Testis (tissue), 3 donors: ENCODE data around the gene TIMM10. TPM values are rescaled to one million over a fixed set of nuclear protein-coding genes. Genes with fewer than 3 reads are reported as not detected.

ENCODE experiments used
- DNase-seq: peaks from one replicate; pipeline ENCODE4 v3.0.0-alpha.2; 2019
- H3K27ac ChIP-seq, 2 donors: fragments of 200-600 bp; sonication (generic); one replicate each; pipeline ENCODE4 v1.5.1; 2019
- H3K27me3 ChIP-seq: fragments of 200-600 bp; sonication (generic); one replicate; pipeline ENCODE4 v1.5.1; 2019
- H3K36me3 ChIP-seq: fragments of 200-600 bp; sonication (generic); one replicate; pipeline ENCODE4 v1.5.1; 2017; ENCODE audit warnings: low read depth; ENCODE audit errors: missing control alignments
- H3K4me1 ChIP-seq: fragments of 200-600 bp; sonication (generic); one replicate; pipeline ENCODE4 v1.5.1; 2019
- H3K4me3 ChIP-seq, 2 donors: fragments of 200-600 bp; sonication (generic); one replicate each; pipeline ENCODE4 v1.5.1; 2017 to 2019
- H3K9me3 ChIP-seq: fragments of 200-600 bp; sonication (generic); one replicate; pipeline ENCODE4 v1.5.1; 2017
- CTCF ChIP-seq, 3 experiments: fragments of 450-650 bp in 2 of 3; fragments of 200-600 bp in 1 of 3; sonication (generic) in 1 of 3; IDR thresholded peaks; one replicate each; pipeline ENCODE4 v1.5.1; 2016 to 2019; ENCODE audit warnings: antibody characterized with exemption in 3 of 3, mild to moderate bottlenecking in 2 of 3, moderate library complexity in 1 of 3
- POLR2A ChIP-seq: fragments of 450-650 bp; IDR thresholded peaks from one replicate; pipeline ENCODE4 v1.6.1; 2017; ENCODE audit warnings: antibody characterized with exemption, mild to moderate bottlenecking, moderate library complexity
- WGBS, 2 donors: methylation state at CpG; one replicate each; pipeline ENCODE4 v1.1.5; 2018; 5-methylcytosine and 5-hydroxymethylcytosine counted together
- intact Hi-C: fragments of 100-400 bp; cut with DNase I; formaldehyde crosslinking; loops from one replicate; pipeline ENCODE4 v1.15.1; 2023; ENCODE audit warnings: low total_unique reads
- polyA plus RNA-seq: library from polyadenylated mRNA; stranded (reverse); fragments of 350-450 nt; fragmentation: Illumina TruSeq; extraction: RNeasy Lipid Tissue Mini Kit (QIAGEN cat#74804); gene quantifications from one replicate; pipeline ENCODE4 v1.2.3, GENCODE V29; 2014; ENCODE audit warnings: low read depth, low replicate concordance; ENCODE audit not compliant: insufficient read depth
- total RNA-seq, 2 donors: library from RNA; depleted of rRNA; stranded (reverse); fragments of >200 nt; gene quantifications; one replicate each; pipeline ENCODE4 v1.2.3, GENCODE V29; 2016

The TIMM10 gene
- total and polyA plus RNA-seq, 3 donors from 2014 or later, result 27.7 to 56.9 (median 49.1) TPM

- H3K9me3 ChIP-seq, result no peaks in the 10 kb centered on the region
- no peak overlapping the region for H3K27ac ChIP-seq
- no peaks in the 10 kb centered on the region for H3K27me3 ChIP-seq
- no peak for DNase-seq
- no peak overlapping the region for H3K4me3 ChIP-seq
- 93 to 100% methylated on average over 1 to 4 of the region's 4 CpGs for WGBS, 2 donors
- no peaks in the 10 kb centered on the region for H3K4me1 ChIP-seq
- H3K36me3 ChIP-seq, result no peaks in the 10 kb centered on the region
- no peak for TF ChIP-seq CTCF (IDR thresholded peaks at IDR 0.05)
- no peak for TF ChIP-seq POLR2A
- intact Hi-C loops, result no loop called here
These were observed 29.6 kb upstream of the TIMM10 start for GRCh38 chr11:57560146-57560545.

GRCh38 chr11:57556041-57556440 lies 25.5 kb upstream of the TIMM10 start:
- Histone ChIP-seq H3K4me3 (no peak overlapping the region), H3K27me3 (no peaks in the 10 kb centered on the region), H3K27ac (no peak overlapping the region), H3K4me1 (no peaks in the 10 kb centered on the region), H3K36me3 (no peaks in the 10 kb centered on the region), H3K9me3 (no peaks in the 10 kb centered on the region)
- DNase-seq, result no peak
- WGBS, 2 donors, result 79 to 87% methylated on average over 3 to 8 of the region's 8 CpGs
- TF ChIP-seq CTCF (IDR thresholded peaks at IDR 0.05), result no peak
- TF ChIP-seq POLR2A, result no peak
- intact Hi-C loops, result no loop called here

- intact Hi-C loops, result no loop called here
- Histone ChIP-seq H3K4me1 (no peaks in the 10 kb centered on the region), H3K27me3 (no peaks in the 10 kb centered on the region), H3K27ac (no peak overlapping the region), H3K9me3 (no peaks in the 10 kb centered on the region), H3K4me3 (no peak overlapping the region), H3K36me3 (no peaks in the 10 kb centered on the region)
- WGBS, 2 donors, result 82 to 87% methylated on average over 2 of the region's 2 CpGs
- DNase-seq, result no peak
- TF ChIP-seq CTCF (IDR thresholded peaks at IDR 0.05) (no peak), POLR2A (no peak)
These were observed 24.8 kb upstream of the TIMM10 start for GRCh38 chr11:57555393-57555792.

- 92% methylated on average over 5 of the region's 5 CpGs for WGBS, 2 donors
- Histone ChIP-seq H3K9me3 (no peaks in the 10 kb centered on the region), H3K4me1 (no peaks in the 10 kb centered on the region), H3K27ac (no peak overlapping the region), H3K4me3 (no peak overlapping the region), H3K27me3 (no peaks in the 10 kb centered on the region), H3K36me3 (no peaks in the 10 kb centered on the region)
- intact Hi-C loops, result no loop called here
- no peak for DNase-seq
- TF ChIP-seq CTCF (IDR thresholded peaks at IDR 0.05) (no peak), POLR2A (no peak)
These were observed 21.9 kb upstream of the TIMM10 start for GRCh38 chr11:57552479-57552878.

GRCh38 chr11:57551941-57552340 lies 21.4 kb upstream of the TIMM10 start:
- Histone ChIP-seq H3K36me3 (no peaks in the 10 kb centered on the region), H3K9me3 (no peaks in the 10 kb centered on the region), H3K27ac (no peak overlapping the region), H3K4me1 (no peaks in the 10 kb centered on the region), H3K27me3 (no peaks in the 10 kb centered on the region), H3K4me3 (no peak overlapping the region)
- intact Hi-C loops, result no loop called here
- no peak for TF ChIP-seq CTCF (IDR thresholded peaks at IDR 0.05)
- no peak for TF ChIP-seq POLR2A
- no peak for DNase-seq
- 86 to 89% methylated on average over 4 of the region's 4 CpGs for WGBS, 2 donors
